Upper lobe of left lung (tissue), 4 donors: ENCODE measurements around the gene CHAT.

ENCODE experiments used
- POLR2A ChIP-seq, 4 donors: fragments of 450-650 bp; IDR thresholded peaks; one replicate each; pipeline ENCODE4 v1.5.1; 2016 to 2017; ENCODE audit warnings: antibody characterized with exemption in 4 of 4, mild to moderate bottlenecking in 2 of 4
- TF ChIP-seq, protein P1 (sequence below), 6 experiments: fragments of 450-650 bp in 4 of 6; fragments of 200-600 bp in 2 of 6; sonication (generic) in 2 of 6; IDR thresholded peaks; one replicate each; pipeline ENCODE4 v1.5.1; 2016 to 2019; ENCODE audit warnings: antibody characterized with exemption in 6 of 6

DNA sequence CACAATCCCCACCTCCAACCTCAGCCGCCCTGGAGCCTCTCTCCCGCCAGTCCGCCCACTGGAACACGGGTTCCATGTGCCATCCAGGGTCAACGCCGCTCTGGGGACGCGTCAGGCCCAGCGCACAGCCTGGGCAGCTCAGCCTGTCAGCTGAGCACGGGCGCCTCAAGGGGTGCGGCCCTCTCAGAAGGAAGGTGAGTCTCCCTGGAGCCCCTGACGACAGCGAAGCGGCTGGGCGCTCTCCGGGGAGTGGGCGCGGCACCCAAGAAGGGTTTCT, 4.9 kb upstream of the CHAT start:
- TF ChIP-seq, protein P1, sequence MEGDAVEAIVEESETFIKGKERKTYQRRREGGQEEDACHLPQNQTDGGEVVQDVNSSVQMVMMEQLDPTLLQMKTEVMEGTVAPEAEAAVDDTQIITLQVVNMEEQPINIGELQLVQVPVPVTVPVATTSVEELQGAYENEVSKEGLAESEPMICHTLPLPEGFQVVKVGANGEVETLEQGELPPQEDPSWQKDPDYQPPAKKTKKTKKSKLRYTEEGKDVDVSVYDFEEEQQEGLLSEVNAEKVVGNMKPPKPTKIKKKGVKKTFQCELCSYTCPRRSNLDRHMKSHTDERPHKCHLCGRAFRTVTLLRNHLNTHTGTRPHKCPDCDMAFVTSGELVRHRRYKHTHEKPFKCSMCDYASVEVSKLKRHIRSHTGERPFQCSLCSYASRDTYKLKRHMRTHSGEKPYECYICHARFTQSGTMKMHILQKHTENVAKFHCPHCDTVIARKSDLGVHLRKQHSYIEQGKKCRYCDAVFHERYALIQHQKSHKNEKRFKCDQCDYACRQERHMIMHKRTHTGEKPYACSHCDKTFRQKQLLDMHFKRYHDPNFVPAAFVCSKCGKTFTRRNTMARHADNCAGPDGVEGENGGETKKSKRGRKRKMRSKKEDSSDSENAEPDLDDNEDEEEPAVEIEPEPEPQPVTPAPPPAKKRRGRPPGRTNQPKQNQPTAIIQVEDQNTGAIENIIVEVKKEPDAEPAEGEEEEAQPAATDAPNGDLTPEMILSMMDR (IDR thresholded peaks at IDR 0.05), result no peak
- no peak for TF ChIP-seq POLR2A (IDR thresholded peaks at IDR 0.05)
